Measurements from ENCODE around the gene RGS6. TPM values are rescaled to one million over a fixed set of nuclear protein-coding genes. Genes with fewer than 3 reads are reported as not detected.

Gene RGS6
- polyA plus RNA-seq, 3 donors, result not detected

DNA sequence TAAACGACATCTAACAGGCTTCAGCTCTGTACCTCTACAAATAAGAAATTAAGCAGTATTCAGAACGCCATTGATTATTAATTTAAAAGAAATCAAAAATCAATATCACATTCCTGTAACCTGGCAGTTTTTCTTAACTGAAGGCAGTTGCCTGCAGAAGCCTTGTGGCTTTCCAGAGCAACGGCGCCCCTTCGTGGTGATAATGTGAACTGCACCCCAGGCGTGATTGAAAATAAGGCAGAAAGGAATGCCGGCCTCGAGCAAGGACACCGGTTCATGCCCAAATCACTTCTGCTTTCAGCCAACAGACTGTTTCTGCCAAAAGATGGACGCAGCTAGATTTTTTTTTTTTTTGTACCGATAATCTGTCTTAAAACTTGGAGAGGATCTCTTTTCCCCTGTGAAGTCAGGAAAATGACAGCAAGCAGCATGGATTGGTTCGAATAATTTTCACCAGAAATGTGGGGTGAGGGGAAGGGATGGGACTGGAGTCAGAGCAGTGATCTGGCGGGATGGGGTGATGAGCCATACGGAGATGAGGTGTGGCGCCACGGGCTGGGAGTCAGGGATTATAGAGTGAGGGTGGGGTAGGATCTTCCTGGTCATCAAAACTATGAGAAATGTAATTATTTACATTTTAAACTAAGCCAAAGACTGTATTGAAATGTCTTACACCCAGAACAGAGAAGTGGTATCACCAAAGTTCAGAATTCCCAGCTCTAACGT lies 488.7 kb downstream of the RGS6 start:
- H3K27ac Mint-ChIP-seq, result no peak overlapping the region
- H2AFZ ChIP-seq (ENCODE audit: insufficient read depth, low read depth, low read length, poor library complexity, severe bottlenecking), result no peak overlapping the region

GRCh38 chr14:72423957-72424356 lies 491.7 kb downstream of the RGS6 start:
- H3K4me2 ChIP-seq (replicated peaks; ENCODE audit: extremely low read depth, low read length, poor library complexity, severe bottlenecking), result no peak overlapping the region
- no peak overlapping the region for H3K9ac ChIP-seq (ENCODE audit: insufficient read depth, low read length, poor library complexity, severe bottlenecking)
- no peak overlapping the region for H3K4me3 ChIP-seq (replicated peaks in 1 of 3; ENCODE audit: low read depth in 2 of 3, low read length in 3 of 3)
- TF ChIP-seq, protein P1, sequence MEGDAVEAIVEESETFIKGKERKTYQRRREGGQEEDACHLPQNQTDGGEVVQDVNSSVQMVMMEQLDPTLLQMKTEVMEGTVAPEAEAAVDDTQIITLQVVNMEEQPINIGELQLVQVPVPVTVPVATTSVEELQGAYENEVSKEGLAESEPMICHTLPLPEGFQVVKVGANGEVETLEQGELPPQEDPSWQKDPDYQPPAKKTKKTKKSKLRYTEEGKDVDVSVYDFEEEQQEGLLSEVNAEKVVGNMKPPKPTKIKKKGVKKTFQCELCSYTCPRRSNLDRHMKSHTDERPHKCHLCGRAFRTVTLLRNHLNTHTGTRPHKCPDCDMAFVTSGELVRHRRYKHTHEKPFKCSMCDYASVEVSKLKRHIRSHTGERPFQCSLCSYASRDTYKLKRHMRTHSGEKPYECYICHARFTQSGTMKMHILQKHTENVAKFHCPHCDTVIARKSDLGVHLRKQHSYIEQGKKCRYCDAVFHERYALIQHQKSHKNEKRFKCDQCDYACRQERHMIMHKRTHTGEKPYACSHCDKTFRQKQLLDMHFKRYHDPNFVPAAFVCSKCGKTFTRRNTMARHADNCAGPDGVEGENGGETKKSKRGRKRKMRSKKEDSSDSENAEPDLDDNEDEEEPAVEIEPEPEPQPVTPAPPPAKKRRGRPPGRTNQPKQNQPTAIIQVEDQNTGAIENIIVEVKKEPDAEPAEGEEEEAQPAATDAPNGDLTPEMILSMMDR (IDR thresholded peaks at IDR 0.05), result no peak
- intact Hi-C loops (cut with micrococcal nuclease), result no loop called here
- H3K4me3 Mint-ChIP-seq, result no peak overlapping the region
- no peaks in the 10 kb centered on the region for H3K36me3 ChIP-seq (replicated peaks in 1 of 2; ENCODE audit: control insufficient read depth in 1 of 2, insufficient read depth in 2 of 2, low read length in 2 of 2)
- peaks cover 4% of the 10 kb centered on the region for H3K4me1 Mint-ChIP-seq
- H3K27ac Mint-ChIP-seq, result no peak overlapping the region
- no CpG with 5 or more reads among the region's 1 CpG for WGBS (ENCODE audit: insufficient coverage)
- H2AFZ ChIP-seq (ENCODE audit: insufficient read depth, low read depth, low read length, poor library complexity, severe bottlenecking), result no peak overlapping the region
- no peak for DNase-seq
- H3K27me3 ChIP-seq (ENCODE audit: control insufficient read depth in 2 of 2, insufficient read depth in 2 of 2, low read length in 2 of 2), result no peaks in the 10 kb centered on the region
- H3K27ac ChIP-seq (ENCODE audit: low read depth in 1 of 2, low read length in 2 of 2), result no peak overlapping the region
- H3K9me3 ChIP-seq (replicated peaks in 1 of 2; ENCODE audit: control insufficient read depth in 1 of 2, insufficient read depth in 1 of 2, low read length in 2 of 2), result peaks cover 0 to 7% of the 10 kb centered on the region in 2 donors
- H4K20me1 ChIP-seq (ENCODE audit: insufficient read depth, low read length), result no peaks in the 10 kb centered on the region
- peaks cover 5 to 16% (median 11%) of the 10 kb centered on the region in 7 donors for H3K9me3 Mint-ChIP-seq
- H3K27me3 Mint-ChIP-seq (ENCODE audit: low read depth in 3 of 3), result peaks cover 3 to 5% (median 4%) of the 10 kb centered on the region in 3 donors
- no peaks in the 10 kb centered on the region for H3K79me2 ChIP-seq (ENCODE audit: insufficient read depth, low read length)
- H3K4me1 ChIP-seq (ENCODE audit: control insufficient read depth in 1 of 2, insufficient read depth in 2 of 2, low read length in 2 of 2), result no peaks in the 10 kb centered on the region
- H3K36me3 Mint-ChIP-seq, result no peaks in the 10 kb centered on the region

More for the DNA sequence above, 488.7 kb downstream of the RGS6 start:
- Histone ChIP-seq H3K4me1 (ENCODE audit: control insufficient read depth in 1 of 2, insufficient read depth in 2 of 2, low read length in 2 of 2) (no peaks in the 10 kb centered on the region), H3K4me3 (replicated peaks in 1 of 3; ENCODE audit: low read depth in 2 of 3, low read length in 3 of 3) (no peak overlapping the region), H4K20me1 (ENCODE audit: insufficient read depth, low read length) (no peaks in the 10 kb centered on the region), H3K36me3 (replicated peaks in 1 of 2; ENCODE audit: control insufficient read depth in 1 of 2, insufficient read depth in 2 of 2, low read length in 2 of 2) (no peaks in the 10 kb centered on the region), H3K4me2 (replicated peaks; ENCODE audit: extremely low read depth, low read length, poor library complexity, severe bottlenecking) (no peak overlapping the region), H3K9me3 (replicated peaks in 1 of 2; ENCODE audit: control insufficient read depth in 1 of 2, insufficient read depth in 1 of 2, low read length in 2 of 2) (no peaks in the 10 kb centered on the region), H3K27ac (ENCODE audit: low read depth in 1 of 2, low read length in 2 of 2) (no peak overlapping the region), H3K9ac (ENCODE audit: insufficient read depth, low read length, poor library complexity, severe bottlenecking) (no peak overlapping the region), H3K79me2 (ENCODE audit: insufficient read depth, low read length) (no peaks in the 10 kb centered on the region), H3K27me3 (ENCODE audit: control insufficient read depth in 2 of 2, insufficient read depth in 2 of 2, low read length in 2 of 2) (no peaks in the 10 kb centered on the region)
- H3K27me3 Mint-ChIP-seq (ENCODE audit: low read depth in 3 of 3), result peaks cover 1 to 4% (median 3%) of the 10 kb centered on the region in 3 donors
- H3K4me1 Mint-ChIP-seq, result peaks cover 4% of the 10 kb centered on the region
- DNase-seq, result peak in 2 of 3 donors; percentile 2 to 12
- no peak overlapping the region for H3K4me3 Mint-ChIP-seq
- intact Hi-C loops (cut with micrococcal nuclease), result no loop called here
- TF ChIP-seq, protein P1 (IDR thresholded peaks at IDR 0.05), result peak; percentile 81
- H3K36me3 Mint-ChIP-seq, result no peaks in the 10 kb centered on the region
- WGBS (ENCODE audit: insufficient coverage), result 28% methylated on average over 7 of the region's 17 CpGs
- H3K9me3 Mint-ChIP-seq, result peaks cover 0 to 3% (median 0%) of the 10 kb centered on the region in 7 donors
